A549 (cell line): Measurements from ENCODE around the gene TFE3.

Source experiments
- CEBPB ChIP-seq, 2 experiments: fragments of >200 bp in 1 of 2; sonication (Bioruptor Twin) in 1 of 2; formaldehyde crosslinking in 1 of 2; IDR thresholded peaks; 2 replicates each; pipeline ENCODE4 v1.6.1; 2012 to 2016
- FOSL2 ChIP-seq, 2 experiments: fragments of 450-650 bp in 1 of 2; fragments of >200 bp in 1 of 2; sonication (Bioruptor Twin) in 1 of 2; formaldehyde crosslinking; IDR thresholded peaks; 2 replicates each; pipeline versions ENCODE4 v1.5.0 to v1.6.1; 2016 to 2020; ENCODE audit warnings: mild to moderate bottlenecking in 1 of 2, moderate library complexity in 1 of 2
- MAFK ChIP-seq: fragments of 450-650 bp; IDR thresholded peaks from 2 replicates; pipeline ENCODE4 v1.6.1; 2014; ENCODE audit not compliant: partially characterized antibody
- MAZ ChIP-seq: fragments of 150-350 bp; IDR thresholded peaks from 2 replicates; pipeline ENCODE4 v1.6.1; 2014; ENCODE audit warnings: antibody characterized with exemption, low read depth, low read length, borderline replicate concordance
- POLR2A ChIP-seq: IDR thresholded peaks from 2 replicates; pipeline ENCODE4 v1.6.1; 2012; ENCODE audit warnings: mild to moderate bottlenecking, low read length
- POLR2AphosphoS2 ChIP-seq: conservative IDR thresholded peaks from 2 replicates; pipeline ENCODE4 v1.6.1; 2012; ENCODE audit warnings: low read length, improper control_type of control experiment, inconsistent platforms
- RAD21 ChIP-seq, 2 experiments: fragments of >200 bp in 1 of 2; sonication (Bioruptor Twin) in 1 of 2; formaldehyde crosslinking in 1 of 2; IDR thresholded peaks in 1 of 2; conservative IDR thresholded peaks in 1 of 2; 2 replicates in 1 of 2; 3 replicates in 1 of 2; pipeline ENCODE4 v1.6.1; 2012 to 2018; ENCODE audit warnings: inconsistent platforms in 1 of 2
- REST ChIP-seq: fragments of 200-600 bp; sonication (generic); IDR thresholded peaks from 2 replicates; pipeline ENCODE4 v1.6.1; 2016; ENCODE audit warnings: antibody characterized with exemption, mild to moderate bottlenecking, moderate library complexity
- USF2 ChIP-seq: fragments of 450-650 bp; IDR thresholded peaks from 2 replicates; pipeline ENCODE4 v1.6.1; 2014; ENCODE audit warnings: antibody characterized with exemption
- ZSCAN20 ChIP-seq: fragments of 250-450 bp; sonication (Bioruptor Pico); IDR thresholded peaks from 2 replicates; pipeline ENCODE4 v1.8.0; 2022; ENCODE audit warnings: mild to moderate bottlenecking, moderate library complexity
- TF ChIP-seq, protein P1 (sequence below): fragments of >200 bp; sonication (Bioruptor Twin); formaldehyde crosslinking; IDR thresholded peaks from 3 replicates; pipeline ENCODE4 v1.5.1; 2016
- TF ChIP-seq, protein P2 (sequence below): fragments of 250-450 bp; sonication (Bioruptor Pico); IDR thresholded peaks from 2 replicates; pipeline ENCODE4 v1.5.0; 2021; ENCODE audit warnings: mild to moderate bottlenecking, moderate library complexity, borderline replicate concordance
- TF ChIP-seq, protein P3 (sequence below): IDR thresholded peaks from 2 replicates; pipeline ENCODE4 v1.6.1; 2012
- TF ChIP-seq, protein P4 (sequence below): IDR thresholded peaks from 2 replicates; pipeline ENCODE4 v1.6.1; 2012

DNA sequence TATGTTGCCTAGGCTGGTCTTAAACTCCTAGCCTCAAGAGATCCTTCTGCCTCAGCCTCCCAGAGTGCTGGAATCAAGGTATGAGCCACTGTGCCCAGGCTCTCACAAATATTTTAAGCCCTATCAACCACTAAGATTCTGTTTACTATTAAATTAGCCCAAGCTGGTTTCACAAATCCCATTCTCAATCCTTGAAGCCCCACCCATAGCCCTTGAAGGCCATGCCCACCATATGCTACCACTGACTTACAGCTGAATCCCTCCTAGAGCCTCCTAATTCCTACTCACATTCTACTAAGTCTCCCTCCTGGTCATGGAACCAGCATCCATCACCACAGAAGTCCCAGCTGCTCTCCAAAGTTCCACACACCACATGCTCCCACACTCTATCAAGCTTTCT lies 50.8 kb downstream of the TFE3 start:
- TF ChIP-seq, protein P1, sequence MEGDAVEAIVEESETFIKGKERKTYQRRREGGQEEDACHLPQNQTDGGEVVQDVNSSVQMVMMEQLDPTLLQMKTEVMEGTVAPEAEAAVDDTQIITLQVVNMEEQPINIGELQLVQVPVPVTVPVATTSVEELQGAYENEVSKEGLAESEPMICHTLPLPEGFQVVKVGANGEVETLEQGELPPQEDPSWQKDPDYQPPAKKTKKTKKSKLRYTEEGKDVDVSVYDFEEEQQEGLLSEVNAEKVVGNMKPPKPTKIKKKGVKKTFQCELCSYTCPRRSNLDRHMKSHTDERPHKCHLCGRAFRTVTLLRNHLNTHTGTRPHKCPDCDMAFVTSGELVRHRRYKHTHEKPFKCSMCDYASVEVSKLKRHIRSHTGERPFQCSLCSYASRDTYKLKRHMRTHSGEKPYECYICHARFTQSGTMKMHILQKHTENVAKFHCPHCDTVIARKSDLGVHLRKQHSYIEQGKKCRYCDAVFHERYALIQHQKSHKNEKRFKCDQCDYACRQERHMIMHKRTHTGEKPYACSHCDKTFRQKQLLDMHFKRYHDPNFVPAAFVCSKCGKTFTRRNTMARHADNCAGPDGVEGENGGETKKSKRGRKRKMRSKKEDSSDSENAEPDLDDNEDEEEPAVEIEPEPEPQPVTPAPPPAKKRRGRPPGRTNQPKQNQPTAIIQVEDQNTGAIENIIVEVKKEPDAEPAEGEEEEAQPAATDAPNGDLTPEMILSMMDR = no peak
- TF ChIP-seq MAFK (no peak), POLR2A (no peak), MAZ (no peak), REST (no peak), POLR2AphosphoS2 (no peak), RAD21 (conservative IDR thresholded peaks at IDR 0.05 in 1 of 2, IDR thresholded peaks at IDR 0.05 in 1 of 2) (no peak), CEBPB (IDR thresholded peaks at IDR 0.05) (no peak), FOSL2 (IDR thresholded peaks at IDR 0.05) (no peak), FOSL2 (CRISPR knock-in tag; IDR thresholded peaks at IDR 0.05) (no peak), ZSCAN20 (CRISPR knock-in tag) (no peak), USF2 (no peak)
- TF ChIP-seq, protein P2, sequence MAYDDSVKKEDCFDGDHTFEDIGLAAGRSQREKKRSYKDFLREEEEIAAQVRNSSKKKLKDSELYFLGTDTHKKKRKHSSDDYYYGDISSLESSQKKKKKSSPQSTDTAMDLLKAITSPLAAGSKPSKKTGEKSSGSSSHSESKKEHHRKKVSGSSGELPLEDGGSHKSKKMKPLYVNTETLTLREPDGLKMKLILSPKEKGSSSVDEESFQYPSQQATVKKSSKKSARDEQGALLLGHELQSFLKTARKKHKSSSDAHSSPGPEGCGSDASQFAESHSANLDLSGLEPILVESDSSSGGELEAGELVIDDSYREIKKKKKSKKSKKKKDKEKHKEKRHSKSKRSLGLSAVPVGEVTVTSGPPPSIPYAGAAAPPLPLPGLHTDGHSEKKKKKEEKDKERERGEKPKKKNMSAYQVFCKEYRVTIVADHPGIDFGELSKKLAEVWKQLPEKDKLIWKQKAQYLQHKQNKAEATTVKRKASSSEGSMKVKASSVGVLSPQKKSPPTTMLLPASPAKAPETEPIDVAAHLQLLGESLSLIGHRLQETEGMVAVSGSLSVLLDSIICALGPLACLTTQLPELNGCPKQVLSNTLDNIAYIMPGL (CRISPR knock-in tag) = no peak
- TF ChIP-seq, protein P3, sequence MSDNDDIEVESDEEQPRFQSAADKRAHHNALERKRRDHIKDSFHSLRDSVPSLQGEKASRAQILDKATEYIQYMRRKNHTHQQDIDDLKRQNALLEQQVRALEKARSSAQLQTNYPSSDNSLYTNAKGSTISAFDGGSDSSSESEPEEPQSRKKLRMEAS = no peak
- TF ChIP-seq, protein P4, sequence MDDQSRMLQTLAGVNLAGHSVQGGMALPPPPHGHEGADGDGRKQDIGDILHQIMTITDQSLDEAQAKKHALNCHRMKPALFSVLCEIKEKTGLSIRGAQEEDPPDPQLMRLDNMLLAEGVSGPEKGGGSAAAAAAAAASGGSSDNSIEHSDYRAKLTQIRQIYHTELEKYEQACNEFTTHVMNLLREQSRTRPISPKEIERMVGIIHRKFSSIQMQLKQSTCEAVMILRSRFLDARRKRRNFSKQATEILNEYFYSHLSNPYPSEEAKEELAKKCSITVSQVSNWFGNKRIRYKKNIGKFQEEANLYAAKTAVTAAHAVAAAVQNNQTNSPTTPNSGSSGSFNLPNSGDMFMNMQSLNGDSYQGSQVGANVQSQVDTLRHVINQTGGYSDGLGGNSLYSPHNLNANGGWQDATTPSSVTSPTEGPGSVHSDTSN = no peak
